ENCODE measurements around the gene TRAF3IP3. TPM values are rescaled to one million over a fixed set of nuclear protein-coding genes. Genes with fewer than 3 reads are reported as not detected.

The TRAF3IP3 gene
- total RNA-seq, 1 experiment from 2014 or later: not detected

- Histone ChIP-seq H3K23ac (ENCODE audit: insufficient read length, low read depth, low read length) (no peak overlapping the region), H3T11ph (ENCODE audit: low read length) (no peak overlapping the region), H3K27me3 (ENCODE audit: insufficient read depth, low read length) (no peaks in the 10 kb centered on the region), H2BK15ac (ENCODE audit: low read depth, low read length) (no peak overlapping the region), H3K79me1 (ENCODE audit: insufficient read depth, low read depth, low read length, poor library complexity, severe bottlenecking) (no peaks in the 10 kb centered on the region), H2BK5ac (ENCODE audit: insufficient read length, low read length) (no peak overlapping the region), H3K79me2 (ENCODE audit: insufficient read depth, low read length) (no peaks in the 10 kb centered on the region), H2AK5ac (ENCODE audit: insufficient read length, low read length) (no peak overlapping the region), H3K23me2 (ENCODE audit: insufficient read length, low read depth, low read length, poor library complexity, severe bottlenecking) (peaks cover 8% of the 10 kb centered on the region), H4K20me1 (ENCODE audit: control insufficient read depth, insufficient read depth, insufficient read length) (no peaks in the 10 kb centered on the region), H3K27ac (ENCODE audit: insufficient read length, low read depth, low read length) (no peak overlapping the region), H4K8ac (replicated peaks; ENCODE audit: insufficient read length, low read depth, low read length) (no peak overlapping the region), H3K4ac (ENCODE audit: low read depth, low read length) (no peak overlapping the region), H2BK12ac (ENCODE audit: insufficient read length, low read depth, low read length) (no peak overlapping the region), H2BK120ac (ENCODE audit: low read depth, low read length, poor library complexity, severe bottlenecking) (no peak overlapping the region), H3K9me3 (ENCODE audit: control insufficient read depth, low read depth, low read length) (no peaks in the 10 kb centered on the region), H3K9ac (ENCODE audit: extremely low read depth, insufficient read length, low read length) (no peak overlapping the region), H3K4me1 (ENCODE audit: insufficient read depth, low read length) (no peaks in the 10 kb centered on the region), H4K91ac (ENCODE audit: insufficient read length, low read depth, low read length) (no peak overlapping the region), H2AFZ (ENCODE audit: low read length) (no peak overlapping the region), H3K14ac (ENCODE audit: insufficient read depth, low read length) (no peak overlapping the region), H3K4me2 (ENCODE audit: insufficient read depth, insufficient read length, low read length) (no peak overlapping the region), H3K18ac (ENCODE audit: insufficient read length, low read depth, low read length) (no peak overlapping the region), H2BK20ac (ENCODE audit: low read depth, low read length, poor library complexity, severe bottlenecking) (no peak overlapping the region), H3K56ac (ENCODE audit: insufficient read length, low read depth, low read length) (no peak overlapping the region), H4K5ac (ENCODE audit: insufficient read length, low read depth, low read length) (no peak overlapping the region)
- Mint-ChIP-seq H3K36me3 (ENCODE audit: insufficient read depth in 1 of 3, low read depth in 3 of 3) (peaks cover 0 to 3% (median 0%) of the 10 kb centered on the region in 3 experiments; a peak in 1 of 7 replicates), H3K9me3 (no peaks in the 10 kb centered on the region), H3K4me3 (no peak overlapping the region), H3K4me1 (peaks cover 12 to 15% of the 10 kb centered on the region in 2 experiments), H3K27ac (no peak overlapping the region), H3K27me3 (ENCODE audit: low read depth) (peaks cover 3% of the 10 kb centered on the region)
- no CpG with 5 or more reads among the region's 1 CpG for WGBS (ENCODE audit: extremely low coverage, insufficient read length, low lambda C conversion rate)
- TF ChIP-seq, protein P1, sequence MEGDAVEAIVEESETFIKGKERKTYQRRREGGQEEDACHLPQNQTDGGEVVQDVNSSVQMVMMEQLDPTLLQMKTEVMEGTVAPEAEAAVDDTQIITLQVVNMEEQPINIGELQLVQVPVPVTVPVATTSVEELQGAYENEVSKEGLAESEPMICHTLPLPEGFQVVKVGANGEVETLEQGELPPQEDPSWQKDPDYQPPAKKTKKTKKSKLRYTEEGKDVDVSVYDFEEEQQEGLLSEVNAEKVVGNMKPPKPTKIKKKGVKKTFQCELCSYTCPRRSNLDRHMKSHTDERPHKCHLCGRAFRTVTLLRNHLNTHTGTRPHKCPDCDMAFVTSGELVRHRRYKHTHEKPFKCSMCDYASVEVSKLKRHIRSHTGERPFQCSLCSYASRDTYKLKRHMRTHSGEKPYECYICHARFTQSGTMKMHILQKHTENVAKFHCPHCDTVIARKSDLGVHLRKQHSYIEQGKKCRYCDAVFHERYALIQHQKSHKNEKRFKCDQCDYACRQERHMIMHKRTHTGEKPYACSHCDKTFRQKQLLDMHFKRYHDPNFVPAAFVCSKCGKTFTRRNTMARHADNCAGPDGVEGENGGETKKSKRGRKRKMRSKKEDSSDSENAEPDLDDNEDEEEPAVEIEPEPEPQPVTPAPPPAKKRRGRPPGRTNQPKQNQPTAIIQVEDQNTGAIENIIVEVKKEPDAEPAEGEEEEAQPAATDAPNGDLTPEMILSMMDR (conservative IDR thresholded peaks at IDR 0.05): no peak
- DNase-seq: no peak
Measured at GRCh38 chr1:209803568-209803967, 47.7 kb downstream of the TRAF3IP3 start.
